Activated naive CD8-positive, alpha-beta T cell treated with anti-CD3 and anti-CD28 coated beads, Interleukin-2, amount 50 U/mL, for 16 hours (primary cell): ENCODE results near the gene SAMD7.

ENCODE experiments used
- DNase-seq: peaks from one replicate; pipeline ENCODE4 v3.0.0-alpha.2; 2020; ENCODE audit warnings: low read depth, low spot score

The SAMD7 gene

GRCh38 chr3:169966428-169966950 is 55.1 kb downstream of the SAMD7 start, which contains the start of gene SEC62:
Gene SEC62 (plus strand): TSS chr3:169966807. CDS start chr3:169966823, 16 bp downstream.
- DNase-seq = peak; percentile 87

GRCh38 chr3:169966951-169967915 is 55.9 kb downstream of the SAMD7 start:
- peak; percentile 17 for DNase-seq

GRCh38 chr3:169968224-169968885 is 57.0 kb downstream of the SAMD7 start:
- no peak for DNase-seq

GRCh38 chr3:169969174-169970095 is 58.1 kb downstream of the SAMD7 start:
- DNase-seq = no peak

- no peak for DNase-seq
Measured at GRCh38 chr3:169970847-169971246, 59.5 kb downstream of the SAMD7 start.

- no peak for DNase-seq
Measured at GRCh38 chr3:169971522-169971921, 60.1 kb downstream of the SAMD7 start.

GRCh38 chr3:169980055-169980454 is 68.7 kb downstream of the SAMD7 start:
- DNase-seq = no peak

GRCh38 chr3:169984292-169984691 is 72.9 kb downstream of the SAMD7 start:
- DNase-seq = no peak
